K562 (cell line): ENCODE results near the gene MOK. TPM values are rescaled to one million over a fixed set of nuclear protein-coding genes. Genes with fewer than 3 reads are reported as not detected.

Experiments
- ATAC-seq: fragments of 200-7000 bp; cut with Tn5 transposase; 3 replicates; pipeline ENCODE4 v1.9.1; 2020; ENCODE audit warnings: moderate library complexity
- BruUV-seq: library from RNA; stranded (reverse); fragments of 400-500 nt; replicated peaks from 2 replicates; lab custom pipeline; 2021; lab: Mats Ljungman, UMichigan
- CTCF ChIA-PET: fragments of 300-600 bp; formaldehyde crosslinking; extraction: SDS; loops from one replicate; lab custom pipeline; 2021; ENCODE audit warnings: low intra/inter-chr PET ratio; lab: Yijun Ruan, JAX
- POLR2A ChIA-PET: fragments of 300-600, 350-650 bp; sonication (Branson Sonifier 250); formaldehyde crosslinking; extraction: SDS; loops from one replicate; lab custom pipeline; 2021; ENCODE audit warnings: antibody characterized with exemption, inconsistent platforms; lab: Yijun Ruan, JAX
- DNase-seq, 4 experiments: peaks; one replicate each; pipeline versions ENCODE4 v3.0.0 to v3.0.0-alpha.2; 2011 to 2018; ENCODE audit warnings: low spot score in 3 of 4, mixed read lengths in 3 of 4; ENCODE audit errors: extremely low read depth in 1 of 4
- FAIRE-seq: peaks from 2 replicates; lab custom pipeline; 2011; peaks lifted over from hg19 to GRCh38; lab: Jason Lieb, UNC
- H2AFZ ChIP-seq: 2 replicates; pipeline ENCODE4 v1.6.0; 2011; ENCODE audit warnings: low read depth, low read length, control low read depth, inconsistent platforms
- H3K27ac ChIP-seq: fragments of 200-600 bp; 3 replicates; pipeline ENCODE4 v1.8.0; 2011; ENCODE audit warnings: low read depth, mild to moderate bottlenecking, control low read depth, inconsistent platforms, low read length, moderate library complexity, mixed read lengths; ENCODE audit errors: extremely low read depth
- H3K27me3 ChIP-seq, 2 experiments: fragments of 300-600 bp in 1 of 2; 2 replicates in 1 of 2; 3 replicates in 1 of 2; pipeline versions ENCODE4 v1.6.0 to v1.8.0; 2011; ENCODE audit warnings: inconsistent platforms in 2 of 2, low read length in 2 of 2, mild to moderate bottlenecking in 1 of 2, mixed read lengths in 1 of 2, moderate library complexity in 1 of 2; ENCODE audit not compliant: control insufficient read depth in 2 of 2, insufficient read depth in 2 of 2
- H3K36me3 ChIP-seq: fragments of 300-600 bp; 3 replicates; pipeline ENCODE4 v1.8.0; 2011; ENCODE audit warnings: mild to moderate bottlenecking, low read length, inconsistent platforms; ENCODE audit not compliant: control insufficient read depth, insufficient read depth
- H3K4me1 ChIP-seq, 2 experiments: fragments of 200-600 bp in 1 of 2; replicated peaks in 1 of 2; 2 replicates in 1 of 2; 3 replicates in 1 of 2; pipeline versions ENCODE4 v1.5.1 to v1.8.0; 2011; ENCODE audit warnings: inconsistent platforms in 2 of 2, low read length in 2 of 2, mild to moderate bottlenecking in 1 of 2, mixed read lengths in 1 of 2, moderate library complexity in 1 of 2; ENCODE audit not compliant: control insufficient read depth in 2 of 2, insufficient read depth in 2 of 2
- H3K4me2 ChIP-seq: 2 replicates; pipeline ENCODE4 v1.6.1; 2011; ENCODE audit warnings: low read length, control low read depth, inconsistent platforms, mixed read lengths; ENCODE audit not compliant: insufficient read depth
- H3K4me3 ChIP-seq: fragments of 200-600 bp; sonication (generic), shearing (Covaris generic); 2 replicates; pipeline ENCODE4 v1.5.1; 2016; ENCODE audit warnings: control low read depth, inconsistent platforms
- H3K79me2 ChIP-seq: fragments of 200-600 bp; 3 replicates; pipeline ENCODE4 v1.8.0; 2011; ENCODE audit warnings: low read length, inconsistent platforms; ENCODE audit not compliant: control insufficient read depth, insufficient read depth
- H3K9ac ChIP-seq, 2 experiments: 2 replicates each; pipeline versions ENCODE4 v1.6.0 to v1.6.1; 2011; ENCODE audit warnings: low read depth in 2 of 2, low read length in 2 of 2, control low read depth in 1 of 2, inconsistent platforms in 1 of 2, mild to moderate bottlenecking in 1 of 2, mixed read lengths in 1 of 2; ENCODE audit not compliant: insufficient read depth in 1 of 2
- H3K9me1 ChIP-seq: one replicate; pipeline ENCODE4 v1.6.0; 2011; ENCODE audit warnings: inconsistent platforms, mild to moderate bottlenecking, low read length, moderate library complexity; ENCODE audit not compliant: control insufficient read depth, insufficient read depth
- H3K9me3 ChIP-seq: replicated peaks from 2 replicates; pipeline ENCODE4 v1.5.1; 2011; ENCODE audit warnings: low read depth, low read length, inconsistent platforms; ENCODE audit not compliant: control insufficient read depth, insufficient read depth
- H4K20me1 ChIP-seq: replicated peaks from 2 replicates; pipeline ENCODE4 v1.6.1; 2011; ENCODE audit warnings: low read length, inconsistent platforms, mixed read lengths; ENCODE audit not compliant: control insufficient read depth, insufficient read depth
- CEBPB ChIP-seq: fragments of 450-650 bp; IDR thresholded peaks from 2 replicates; pipeline ENCODE4 v1.6.1; 2016; ENCODE audit warnings: missing genetic modification characterization, missing compliant biosample characterization
- CREB3L1 ChIP-seq: fragments of 450-650 bp; IDR thresholded peaks from 2 replicates; pipeline ENCODE4 v1.6.1; 2014; ENCODE audit warnings: low read depth, mild to moderate bottlenecking, moderate library complexity, borderline replicate concordance
- KAT2B ChIP-seq: IDR thresholded peaks from one replicate; pipeline ENCODE4 v1.6.1; 2012; ENCODE audit warnings: low read depth, mild to moderate bottlenecking, control low read depth, inconsistent platforms, low read length, moderate library complexity
- PHB ChIP-seq: fragments of 250-450 bp; sonication (Bioruptor Pico); IDR thresholded peaks from 2 replicates; pipeline ENCODE4 v1.5.0; 2021
- PRMT5 ChIP-seq: sonication (generic); formaldehyde crosslinking; IDR thresholded peaks from 2 replicates; pipeline ENCODE4 v1.5.0; 2020; ENCODE audit warnings: missing genetic modification reagents
- TFE3 ChIP-seq: fragments of 450-650 bp; formaldehyde crosslinking; IDR thresholded peaks from 2 replicates; pipeline ENCODE4 v1.4.0; 2020; ENCODE audit warnings: mild to moderate bottlenecking, mixed read lengths
- TGIF2 ChIP-seq: sonication (generic); formaldehyde crosslinking; IDR thresholded peaks from 2 replicates; pipeline ENCODE4 v1.8.1; 2022; ENCODE audit warnings: mild to moderate bottlenecking, missing genetic modification reagents, moderate library complexity
- WHSC1 ChIP-seq: IDR thresholded peaks from one replicate; pipeline ENCODE4 v1.6.1; 2012; ENCODE audit warnings: low read length, control low read depth, inconsistent platforms
- ZNF174 ChIP-seq: fragments of 250-450 bp; sonication (Bioruptor Pico); IDR thresholded peaks from 2 replicates; pipeline ENCODE4 v1.4.0; 2020; ENCODE audit warnings: mild to moderate bottlenecking
- ZNF175 ChIP-seq: fragments of 200-800 bp; sonication (Bioruptor generic); IDR thresholded peaks from 2 replicates; pipeline ENCODE4 v1.6.1; 2016; ENCODE audit warnings: low read depth, mild to moderate bottlenecking, missing genetic modification characterization, missing compliant biosample characterization
- ZNF232 ChIP-seq: sonication (generic); formaldehyde crosslinking; IDR thresholded peaks from 2 replicates; pipeline ENCODE4 v1.8.0; 2022; ENCODE audit warnings: mild to moderate bottlenecking, missing genetic modification reagents
- ZSCAN29 ChIP-seq: fragments of 450-650 bp; IDR thresholded peaks from 2 replicates; pipeline ENCODE4 v1.6.1; 2017
- WGBS: fragments of 100-300 bp; shearing (Covaris generic); methylation state at CpG from one replicate; pipeline ENCODE4 v1.1.6; 2016; ENCODE audit warnings: low coverage, mixed read lengths; ENCODE audit not compliant: insufficient coverage; ENCODE audit errors: missing lambda C conversion rate; 5-methylcytosine and 5-hydroxymethylcytosine counted together
- in situ Hi-C: fragments of 300-500 bp; cut with MboI; formaldehyde crosslinking; loops from 4 replicates; pipeline ENCODE4 v1.15.0; 2018; ENCODE audit warnings: inconsistent platforms, mixed read lengths
- intact Hi-C: fragments of 100-400 bp; cut with micrococcal nuclease; formaldehyde crosslinking; loops from 2 replicates; pipeline ENCODE4 v1.14.2; 2022
- polyA plus RNA-seq, 8 experiments: library from polyadenylated mRNA; depleted of rRNA in 4 of 8; stranded (reverse) in 5 of 8; unstranded in 3 of 8; fragments of >200 nt; fragmentation: Nextera tagmentation in 2 of 8; fragmentation: Illumina TruSeq in 1 of 8; extraction: Ambion mirVana in 2 of 8; extraction: Trizol in 1 of 8; gene quantifications; 2 replicates each; pipeline versions ENCODE4 v1.2.1 to v1.2.3, GENCODE V29; 2011 to 2014; ENCODE audit warnings: inconsistent platforms in 1 of 8, missing spikeins in 1 of 8
- total RNA-seq, 7 experiments: library from RNA; depleted of rRNA in 6 of 7; stranded (reverse); fragments of >200 nt in 6 of 7; fragmentation: Illumina TruSeq in 2 of 7; extraction: Trizol in 2 of 7; gene quantifications; 2 replicates each; pipeline versions ENCODE4 v1.2.1 to v1.2.3, GENCODE V29; 2011 to 2021; ENCODE audit warnings: low replicate concordance in 1 of 7

The MOK gene
- total and polyA plus RNA-seq, 9 of the 15 experiments (the other 6 are each of a cell fraction or from before 2014, with no cell fraction given): 1.3 to 8.4 (median 5.3) TPM

- TF ChIP-seq PHB (CRISPR knock-in tag) (no peak), TGIF2 (CRISPR knock-in tag) (no peak), ZNF174 (no peak), CEBPB (tag) (no peak), ZNF232 (CRISPR knock-in tag) (no peak), ZSCAN29 (no peak), KAT2B (no peak), ZNF175 (CRISPR knock-in tag) (no peak), PRMT5 (CRISPR knock-in tag) (no peak), WHSC1 (no peak), CREB3L1 (no peak), TFE3 (CRISPR knock-in tag) (no peak)
- H4K20me1 ChIP-seq: peaks cover 3% of the 10 kb centered on the region; the same call in 1 of the 2 replicates
- POLR2A ChIA-PET: interaction anchor here (1.0 to 1.5 kb wide), 4 partner anchors 9 to 95 kb away, joined by 3 read pairs; partner anchors contain the start of gene HSP90AA1
- H2AFZ ChIP-seq: no peak overlapping the region
- H3K4me1 ChIP-seq: peaks cover 0 to 16% of the 10 kb centered on the region in 2 experiments; a peak in 3 of 5 replicates
- H3K9me3 ChIP-seq: no peaks in the 10 kb centered on the region
- intact Hi-C loops: no loop called here
- DNase-seq (no peak), FAIRE-seq (no peak), ATAC-seq (no peak)
- CTCF ChIA-PET: no interaction called here
- no peak overlapping the region for H3K9ac ChIP-seq
- H3K4me2 ChIP-seq: no peak overlapping the region
- peaks cover 3% of the 10 kb centered on the region; the same call in 1 of the 3 replicates for H3K36me3 ChIP-seq
- no peaks in the 10 kb centered on the region for H3K27me3 ChIP-seq
- H3K79me2 ChIP-seq: peaks cover 70% of the 10 kb centered on the region
- H3K9me1 ChIP-seq: peaks cover 3% of the 10 kb centered on the region
- H3K4me3 ChIP-seq: no peak overlapping the region
- H3K27ac ChIP-seq: no peak overlapping the region
- in situ Hi-C loops: no loop called here
- 57% methylated on average over 1 of the region's 1 CpG for WGBS
- no TSS peak for BruUV-seq
Measured at GRCh38 chr14:102181187-102181586, 123.8 kb downstream of the MOK start.
